ENCODE results near the gene DGKG.

- TF ChIP-seq CTCF (IDR thresholded peaks at IDR 0.05; ENCODE audit: low read depth, low read length, poor library complexity, severe bottlenecking) (no peak), EZH2phosphoT487 (IDR thresholded peaks at IDR 0.05; ENCODE audit: borderline replicate concordance, low read length) (no peak)
These were observed 91.3 kb downstream of the DGKG start for GRCh38 chr3:186270701-186271100.
